IMR-90 (cell line): ENCODE data around the gene ADARB2. TPM values are rescaled to one million over a fixed set of nuclear protein-coding genes. Genes with fewer than 3 reads are reported as not detected.

Source experiments
- ATAC-seq: fragments of 200-7000 bp; cut with Tn5 transposase; 2 replicates; pipeline ENCODE4 v1.9.1; 2020; ENCODE audit warnings: low read depth, mild to moderate bottlenecking, moderate library complexity
- BruUV-seq: library from RNA; stranded (reverse); fragments of 400-500 nt; replicated peaks from 2 replicates; lab custom pipeline; 2021; lab: Mats Ljungman, UMichigan
- CTCF ChIA-PET: fragments of 300-600 bp; formaldehyde crosslinking; extraction: SDS; loops from one replicate; lab custom pipeline; 2021; ENCODE audit warnings: antibody characterized with exemption; lab: Yijun Ruan, JAX
- POLR2A ChIA-PET: fragments of 300-600 bp; sonication (Branson Sonifier 250); formaldehyde crosslinking; loops from one replicate; lab custom pipeline; 2022; ENCODE audit warnings: antibody characterized with exemption; ENCODE audit not compliant: unreplicated experiment; lab: Charles Lee
- DNase-seq: peaks from one replicate; pipeline ENCODE4 v3.0.0; 2013
- H2AFZ ChIP-seq: replicated peaks from 2 replicates; pipeline ENCODE3; 2013; ENCODE audit warnings: low read length, mild to moderate bottlenecking; ENCODE audit not compliant: poor library complexity
- H2AK5ac ChIP-seq: 2 replicates; pipeline ENCODE4 v1.6.1; 2013; ENCODE audit warnings: low read depth, low read length, inconsistent platforms
- H2AK9ac ChIP-seq: replicated peaks from 2 replicates; pipeline ENCODE3; 2013; ENCODE audit warnings: mild to moderate bottlenecking, low read depth, low read length, moderate library complexity; ENCODE audit not compliant: poor library complexity
- H2BK120ac ChIP-seq: 2 replicates; pipeline ENCODE4 v1.6.1; 2013; ENCODE audit warnings: low read depth, low read length, inconsistent platforms
- H2BK15ac ChIP-seq: 3 replicates; pipeline ENCODE4 v1.6.1; 2013; ENCODE audit warnings: low read depth, low read length, inconsistent platforms
- H2BK20ac ChIP-seq: 2 replicates; pipeline ENCODE4 v1.6.1; 2013; ENCODE audit warnings: low read depth, mild to moderate bottlenecking, inconsistent platforms, low read length, moderate library complexity
- H2BK5ac ChIP-seq: 2 replicates; pipeline ENCODE4 v1.6.1; 2013; ENCODE audit warnings: mild to moderate bottlenecking, low read depth, low read length, inconsistent platforms; ENCODE audit not compliant: poor library complexity, severe bottlenecking
- H3K14ac ChIP-seq: replicated peaks from 2 replicates; pipeline ENCODE4 v1.6.1; 2013; ENCODE audit warnings: low read depth, low read length, inconsistent platforms
- H3K18ac ChIP-seq: 2 replicates; pipeline ENCODE4 v1.6.1; 2013; ENCODE audit warnings: low read depth, low read length, control low read depth
- H3K23ac ChIP-seq: 2 replicates; pipeline ENCODE4 v1.6.1; 2013; ENCODE audit warnings: low read depth, low read length, inconsistent platforms
- H3K27ac ChIP-seq: 2 replicates; pipeline ENCODE4 v1.5.1; 2013; ENCODE audit warnings: mild to moderate bottlenecking, control low read depth, low read length; ENCODE audit not compliant: insufficient read depth
- H3K27me3 ChIP-seq: 2 replicates; pipeline ENCODE4 v1.6.1; 2013; ENCODE audit warnings: low read length; ENCODE audit not compliant: control insufficient read depth, insufficient read depth
- H3K36me3 ChIP-seq: 2 replicates; pipeline ENCODE4 v1.6.1; 2013; ENCODE audit warnings: low read length, mixed read lengths; ENCODE audit not compliant: control insufficient read depth, insufficient read depth
- H3K4ac ChIP-seq: 2 replicates; pipeline ENCODE4 v1.6.1; 2013; ENCODE audit warnings: low read depth, low read length, inconsistent platforms
- H3K4me1 ChIP-seq: 2 replicates; pipeline ENCODE4 v1.6.1; 2013; ENCODE audit warnings: low read length, mixed read lengths; ENCODE audit not compliant: control insufficient read depth, insufficient read depth
- H3K4me2 ChIP-seq: 2 replicates; pipeline ENCODE4 v1.6.1; 2013; ENCODE audit warnings: low read depth, mild to moderate bottlenecking, control low read depth, low read length, moderate library complexity
- H3K4me3 ChIP-seq: 2 replicates; pipeline ENCODE4 v1.5.1; 2013; ENCODE audit warnings: low read depth, mild to moderate bottlenecking, control low read depth, low read length, moderate library complexity; ENCODE audit not compliant: insufficient read depth
- H3K56ac ChIP-seq: 2 replicates; pipeline ENCODE4 v1.6.1; 2013; ENCODE audit warnings: low read length, inconsistent platforms; ENCODE audit not compliant: insufficient read depth; ENCODE audit errors: extremely low read depth
- H3K79me1 ChIP-seq, 2 experiments: 2 replicates each; pipeline ENCODE4 v1.6.1; 2013; ENCODE audit warnings: low read length in 2 of 2, inconsistent platforms in 1 of 2, low read depth in 1 of 2
- H3K9ac ChIP-seq: 2 replicates; pipeline ENCODE4 v1.6.1; 2013; ENCODE audit warnings: low read depth, low read length, control low read depth
- H3K9me1 ChIP-seq: 2 replicates; pipeline ENCODE4 v1.6.1; 2013; ENCODE audit warnings: low read length, inconsistent platforms; ENCODE audit not compliant: insufficient read depth
- H3K9me3 ChIP-seq: 2 replicates; pipeline ENCODE4 v1.6.1; 2013; ENCODE audit warnings: low read length; ENCODE audit not compliant: control insufficient read depth, insufficient read depth
- H4K20me1 ChIP-seq: 2 replicates; pipeline ENCODE4 v1.6.1; 2013; ENCODE audit warnings: low read length, inconsistent platforms; ENCODE audit not compliant: insufficient read depth
- H4K5ac ChIP-seq: 2 replicates; pipeline ENCODE4 v1.6.1; 2013; ENCODE audit warnings: mild to moderate bottlenecking, low read depth, low read length, control low read depth
- H4K8ac ChIP-seq, 2 experiments: 2 replicates each; pipeline ENCODE4 v1.6.1; 2013; ENCODE audit warnings: low read depth in 2 of 2, low read length in 2 of 2, control low read depth in 1 of 2, inconsistent platforms in 1 of 2
- H4K91ac ChIP-seq: 2 replicates; pipeline ENCODE4 v1.6.1; 2013; ENCODE audit warnings: low read depth, low read length, inconsistent platforms; ENCODE audit not compliant: insufficient read depth
- BHLHE40 ChIP-seq: fragments of 150-350 bp; IDR thresholded peaks from 2 replicates; pipeline ENCODE4 v1.6.1; 2016; ENCODE audit warnings: mild to moderate bottlenecking, low read depth, low read length
- CEBPB ChIP-seq: IDR thresholded peaks from 2 replicates; pipeline ENCODE4 v1.6.1; 2012; ENCODE audit warnings: low read depth, low read length, improper control_type of control experiment
- CHD1 ChIP-seq: IDR thresholded peaks from 2 replicates; pipeline ENCODE4 v1.6.1; 2012; ENCODE audit warnings: low read depth, low read length, improper control_type of control experiment
- CTCF ChIP-seq: conservative IDR thresholded peaks from 2 replicates; pipeline ENCODE4 v1.5.1; 2012; ENCODE audit warnings: mild to moderate bottlenecking, low read depth, low read length, improper control_type of control experiment
- FOS ChIP-seq: fragments of 150-350 bp; IDR thresholded peaks from 2 replicates; pipeline ENCODE4 v1.6.1; 2016; ENCODE audit warnings: low read depth, low read length
- MAFK ChIP-seq: IDR thresholded peaks from 2 replicates; pipeline ENCODE4 v1.6.1; 2012; ENCODE audit warnings: low read depth, low read length, improper control_type of control experiment
- MAZ ChIP-seq: IDR thresholded peaks from 2 replicates; pipeline ENCODE4 v1.6.1; 2012; ENCODE audit warnings: low read depth, mild to moderate bottlenecking, low read length, improper control_type of control experiment, moderate library complexity, borderline replicate concordance
- MXI1 ChIP-seq: IDR thresholded peaks from 2 replicates; pipeline ENCODE4 v1.6.1; 2012; ENCODE audit warnings: low read depth, mild to moderate bottlenecking, low read length, moderate library complexity, borderline replicate concordance
- NFE2L2 ChIP-seq: fragments of 150-350 bp; IDR thresholded peaks from 2 replicates; pipeline ENCODE4 v1.6.1; 2016; ENCODE audit warnings: low read depth, mild to moderate bottlenecking, low read length
- POLR2A ChIP-seq: IDR thresholded peaks from 2 replicates; pipeline ENCODE4 v1.6.1; 2012; ENCODE audit warnings: mild to moderate bottlenecking, low read depth, low read length
- RAD21 ChIP-seq: IDR thresholded peaks from 2 replicates; pipeline ENCODE4 v1.6.1; 2012; ENCODE audit warnings: low read length, improper control_type of control experiment
- RCOR1 ChIP-seq: IDR thresholded peaks from 2 replicates; pipeline ENCODE4 v1.6.1; 2012; ENCODE audit warnings: mild to moderate bottlenecking, low read length, improper control_type of control experiment; ENCODE audit not compliant: insufficient replicate concordance
- SMC3 ChIP-seq: fragments of 150-350 bp; IDR thresholded peaks from 2 replicates; pipeline ENCODE4 v1.6.1; 2016; ENCODE audit warnings: low read depth, mild to moderate bottlenecking, antibody characterized with exemption, low read length, moderate library complexity
- USF2 ChIP-seq: fragments of 150-350 bp; IDR thresholded peaks from 2 replicates; pipeline ENCODE4 v1.6.1; 2017; ENCODE audit warnings: mild to moderate bottlenecking, antibody characterized with exemption, low read length, low read depth
- WGBS, 2 experiments: methylation state at CpG; one replicate each; pipeline versions ENCODE4 v1.1.5 to v1.1.7; 2013; ENCODE audit warnings: missing lambda C conversion rate in 2 of 2; ENCODE audit not compliant: insufficient read length in 1 of 2; ENCODE audit errors: extremely low coverage in 2 of 2; 5-methylcytosine and 5-hydroxymethylcytosine counted together
- dilution Hi-C: fragments of 300-500 bp; cut with HindIII; formaldehyde crosslinking; loops from one replicate; pipeline ENCODE4 v1.14.3; 2018; ENCODE audit warnings: low sequenced_read_pairs; ENCODE audit not compliant: unreplicated experiment
- in situ Hi-C: fragments of 300-500 bp; cut with MboI; formaldehyde crosslinking; loops from 3 replicates; pipeline ENCODE4 v1.14.3; 2019; ENCODE audit warnings: low sequenced_read_pairs, inconsistent platforms, mixed read lengths
- intact Hi-C: fragments of 100-400 bp; cut with micrococcal nuclease; formaldehyde crosslinking; loops from 2 replicates; pipeline ENCODE4 v1.10.0; 2022
- polyA plus RNA-seq, 3 experiments: library from polyadenylated mRNA; depleted of rRNA; stranded (reverse); fragments of >200 nt; gene quantifications; 2 replicates each; pipeline ENCODE4 v1.2.3, GENCODE V29; 2012; ENCODE audit warnings: low replicate concordance in 1 of 3
- total RNA-seq: library from RNA; depleted of rRNA; stranded (reverse); fragments of >200 nt; gene quantifications from 2 replicates; pipeline ENCODE4 v1.2.3, GENCODE V29; 2012

ADARB2 gene
- total and polyA plus RNA-seq, 2 of the 4 experiments (the other 2 are of a cell fraction), result not detected

GRCh38 chr10:1465993-1466764 is 271.1 kb downstream of the ADARB2 start:
- no peak overlapping the region for H3K4me2 ChIP-seq
- CTCF ChIA-PET, result no interaction called here
- H3K27ac ChIP-seq, result no peak overlapping the region
- no peak overlapping the region for H2BK20ac ChIP-seq
- DNase-seq (no peak), ATAC-seq (no peak)
- no peak overlapping the region for H2AFZ ChIP-seq
- H3K27me3 ChIP-seq, result no peaks in the 10 kb centered on the region
- no CpG with 5 or more reads among the region's 19 CpGs for whole genome bisulfite sequencing, 2 experiments
- no peak overlapping the region for H3K23ac ChIP-seq
- peaks cover 39% of the 10 kb centered on the region for H3K9me3 ChIP-seq
- POLR2A ChIA-PET, result no interaction called here
- H3K9me1 ChIP-seq, result no peaks in the 10 kb centered on the region
- no TSS peak for BruUV-seq
- TF ChIP-seq CTCF, result no peak
- TF ChIP-seq MAFK, result no peak
- TF ChIP-seq BHLHE40, result no peak
- TF ChIP-seq POLR2A, result no peak
- no peak for TF ChIP-seq CHD1
- no peak for TF ChIP-seq MAZ
- TF ChIP-seq MXI1, result no peak
- TF ChIP-seq RAD21, result no peak
- no peak for TF ChIP-seq RCOR1
- no peak for TF ChIP-seq NFE2L2
- no peak for TF ChIP-seq USF2
- no peak for TF ChIP-seq CEBPB
- TF ChIP-seq FOS, result no peak
- no peak for TF ChIP-seq SMC3
- no peak overlapping the region for H4K91ac ChIP-seq
- H4K5ac ChIP-seq, result no peak overlapping the region
- no peak overlapping the region for H2AK9ac ChIP-seq
- intact Hi-C loops (no loop called here), dilution Hi-C loops (no loop called here), in situ Hi-C loops (no loop called here)
- no peak overlapping the region for H3K14ac ChIP-seq
- H2BK15ac ChIP-seq, result no peak overlapping the region
- no peaks in the 10 kb centered on the region for H3K36me3 ChIP-seq
- no peak overlapping the region for H3K9ac ChIP-seq
- H3K79me1 ChIP-seq, result no peaks in the 10 kb centered on the region
- no peak overlapping the region for H4K8ac ChIP-seq
- H2BK5ac ChIP-seq, result no peak overlapping the region
- H3K4me3 ChIP-seq, result no peak overlapping the region
- no peak overlapping the region for H3K18ac ChIP-seq
- H3K4me1 ChIP-seq, result no peaks in the 10 kb centered on the region
- no peak overlapping the region for H2BK120ac ChIP-seq
- H3K4ac ChIP-seq, result no peak overlapping the region
- no peak overlapping the region for H2AK5ac ChIP-seq
- H3K56ac ChIP-seq, result no peak overlapping the region
- no peaks in the 10 kb centered on the region for H4K20me1 ChIP-seq
